SK-N-SH (cell line): ENCODE measurements around the gene PPP1R13L. TPM values are rescaled to one million over a fixed set of nuclear protein-coding genes. Genes with fewer than 3 reads are reported as not detected.
"Not testable (repeated sequence)": the region's sequence is repeated elsewhere in the genome, so short reads cannot be mapped to it uniquely, and the experiment has no call there.

Source experiments
- CTCF ChIA-PET: fragments of 300-600, 350-600 bp; formaldehyde crosslinking; extraction: SDS; loops from one replicate; lab custom pipeline; 2021; lab: Yijun Ruan, JAX
- POLR2A ChIA-PET: fragments of 350-600 bp; sonication (Branson Sonifier 250); formaldehyde crosslinking; extraction: SDS; loops from one replicate; lab custom pipeline; 2020; ENCODE audit warnings: antibody characterized with exemption, inconsistent platforms; lab: Yijun Ruan, JAX
- DNase-seq: peaks from one replicate; pipeline ENCODE4 v3.0.0; 2012
- H2AFZ ChIP-seq: fragments of 200-600 bp; sonication (generic); 2 replicates; pipeline ENCODE4 v1.8.1; 2016; ENCODE audit warnings: antibody characterized with exemption, mild to moderate bottlenecking, low read depth
- H3F3A ChIP-seq: fragments of 200-600 bp; sonication (generic); replicated peaks from 2 replicates; pipeline ENCODE3; 2016; ENCODE audit warnings: antibody characterized with exemption, mild to moderate bottlenecking; ENCODE audit not compliant: insufficient read depth
- H3K27ac ChIP-seq, 2 experiments: fragments of 200-500 bp in 1 of 2; fragments of 200-600 bp in 1 of 2; sonication (Bioruptor generic) in 1 of 2; sonication (generic), shearing (Covaris generic) in 1 of 2; 2 replicates each; pipeline versions ENCODE4 v1.5.1 to v1.6.1; 2014 to 2016; ENCODE audit warnings: low read depth in 2 of 2, inconsistent platforms in 1 of 2, low read length in 1 of 2, mild to moderate bottlenecking in 1 of 2, mixed read lengths in 1 of 2
- H3K27me3 ChIP-seq: fragments of 200-600 bp; sonication (generic), shearing (Covaris generic); 2 replicates; pipeline ENCODE4 v1.6.1; 2016; ENCODE audit warnings: mixed run types; ENCODE audit not compliant: insufficient read depth
- H3K36me3 ChIP-seq, 2 experiments: fragments of 200-500 bp in 1 of 2; fragments of 200-600 bp in 1 of 2; sonication (Bioruptor generic) in 1 of 2; sonication (generic) in 1 of 2; replicated peaks in 1 of 2; 2 replicates each; pipeline versions ENCODE3 to v1.5.1; 2014 to 2016; ENCODE audit warnings: low read length in 1 of 2, mild to moderate bottlenecking in 1 of 2; ENCODE audit not compliant: insufficient read depth in 2 of 2, control insufficient read depth in 1 of 2
- H3K4me1 ChIP-seq, 2 experiments: fragments of 200-500 bp in 1 of 2; fragments of 200-600 bp in 1 of 2; sonication (Bioruptor generic) in 1 of 2; sonication (generic), shearing (Covaris generic) in 1 of 2; 2 replicates each; pipeline versions ENCODE4 v1.5.1 to v1.6.1; 2014 to 2016; ENCODE audit warnings: low read depth in 1 of 2, low read length in 1 of 2, mixed run types in 1 of 2; ENCODE audit not compliant: insufficient read depth in 2 of 2, control insufficient read depth in 1 of 2
- H3K4me2 ChIP-seq: fragments of 200-600 bp; sonication (generic), shearing (Covaris generic); 2 replicates; pipeline ENCODE4 v1.6.1; 2017; ENCODE audit warnings: mixed run types
- H3K4me3 ChIP-seq, 2 experiments: fragments of 200-500 bp in 1 of 2; fragments of 200-600 bp in 1 of 2; sonication (Bioruptor generic) in 1 of 2; sonication (generic), shearing (Covaris generic) in 1 of 2; 2 replicates each; pipeline versions ENCODE4 v1.5.1 to v1.8.1; 2014 to 2016; ENCODE audit warnings: low read depth in 2 of 2, inconsistent platforms in 1 of 2, low read length in 1 of 2, mild to moderate bottlenecking in 1 of 2, mixed read lengths in 1 of 2, moderate library complexity in 1 of 2
- H3K79me2 ChIP-seq: fragments of 200-600 bp; sonication (generic); 2 replicates; pipeline ENCODE4 v1.8.1; 2017; ENCODE audit warnings: mild to moderate bottlenecking; ENCODE audit not compliant: insufficient read depth
- H3K9ac ChIP-seq: fragments of 200-600 bp; sonication (generic); 2 replicates; pipeline ENCODE4 v1.6.1; 2017; ENCODE audit warnings: mixed run types
- H3K9me2 ChIP-seq: fragments of 200-600 bp; sonication (generic); 2 replicates; pipeline ENCODE4 v1.6.1; 2017; ENCODE audit warnings: mixed run types
- H3K9me3 ChIP-seq: fragments of 200-600 bp; sonication (generic); 2 replicates; pipeline ENCODE4 v1.6.1; 2017; ENCODE audit warnings: mixed run types, mild to moderate bottlenecking, moderate library complexity
- H4K20me1 ChIP-seq: fragments of 200-600 bp; sonication (generic); 2 replicates; pipeline ENCODE4 v1.6.1; 2017; ENCODE audit warnings: mild to moderate bottlenecking, mixed run types; ENCODE audit not compliant: insufficient read depth
- CHD2 ChIP-seq: fragments of 150-350 bp; IDR thresholded peaks from 2 replicates; pipeline ENCODE4 v1.6.1; 2018; ENCODE audit warnings: low read length; ENCODE audit not compliant: partially characterized antibody
- EZH2phosphoT487 ChIP-seq: fragments of 200-600 bp; sonication (generic); IDR thresholded peaks from 2 replicates; pipeline ENCODE4 v1.6.1; 2017; ENCODE audit warnings: low read depth, mixed run types, mild to moderate bottlenecking, antibody characterized with exemption, moderate library complexity, borderline replicate concordance
- NRF1 ChIP-seq: IDR thresholded peaks from 2 replicates; pipeline ENCODE4 v1.6.1; 2012; ENCODE audit warnings: low read depth, mild to moderate bottlenecking, low read length
- POLR2AphosphoS5 ChIP-seq: IDR thresholded peaks from 2 replicates; pipeline ENCODE4 v1.6.1; 2012; ENCODE audit warnings: low read depth, low read length
- RAD21 ChIP-seq: IDR thresholded peaks from 2 replicates; pipeline ENCODE4 v1.6.1; 2012; ENCODE audit warnings: mild to moderate bottlenecking, low read length
- TEAD4 ChIP-seq: IDR thresholded peaks from 2 replicates; pipeline ENCODE4 v1.4.0; 2012; ENCODE audit warnings: mild to moderate bottlenecking, borderline replicate concordance; ENCODE audit not compliant: insufficient read depth
- WGBS: methylation state at CpG from one replicate; pipeline ENCODE4 v1.1.6; 2017; ENCODE audit warnings: low lambda C conversion rate; 5-methylcytosine and 5-hydroxymethylcytosine counted together
- polyA plus RNA-seq, 3 experiments: library from polyadenylated mRNA; depleted of rRNA; stranded (reverse); fragments of >200 nt; gene quantifications; 2 replicates each; pipeline ENCODE4 v1.2.3, GENCODE V29; 2012
- TF ChIP-seq, protein P1 (sequence below): IDR thresholded peaks from 2 replicates; pipeline ENCODE4 v1.6.1; 2012; ENCODE audit warnings: mild to moderate bottlenecking, low read depth, low read length, moderate library complexity
- TF ChIP-seq, protein P2 (sequence below): IDR thresholded peaks from 2 replicates; pipeline ENCODE4; 2012
- TF ChIP-seq, protein P3 (sequence below): fragments of 200-600 bp; sonication (generic); IDR thresholded peaks from 2 replicates; pipeline ENCODE4 v1.6.1; 2017; ENCODE audit warnings: antibody characterized with exemption, mild to moderate bottlenecking, moderate library complexity

The PPP1R13L gene
- polyA plus RNA-seq, 1 of the 3 experiments (the other 2 are of a cell fraction) = 18.0 TPM

DNA sequence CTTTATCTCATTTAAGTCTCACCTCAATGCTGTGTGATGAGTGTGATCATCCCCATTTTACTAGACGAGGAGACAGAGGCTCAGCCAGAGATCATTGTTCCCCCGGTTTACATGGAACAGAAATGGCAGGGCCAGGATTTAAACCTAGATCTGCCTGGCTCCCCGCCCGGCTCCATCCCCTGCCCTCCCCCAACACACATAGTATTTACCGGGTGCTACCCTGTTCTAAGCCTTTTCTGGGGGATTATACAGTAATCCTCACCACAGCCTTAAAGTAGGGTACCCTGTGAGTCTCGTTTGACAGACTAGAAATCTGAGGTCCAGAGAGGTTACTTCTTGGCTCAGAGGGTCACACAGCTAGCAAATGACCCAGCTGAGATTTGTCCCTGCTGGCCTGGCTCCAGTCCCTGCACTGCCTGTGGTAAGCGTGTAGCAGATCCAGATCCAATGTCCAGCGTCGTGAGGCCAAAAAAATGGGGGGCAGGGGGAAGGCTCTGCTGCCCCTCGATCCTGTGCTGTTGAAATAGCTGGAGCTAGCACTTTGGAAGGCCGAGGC lies 68.1 kb downstream of the PPP1R13L start (continued):
- TF ChIP-seq, protein P1, sequence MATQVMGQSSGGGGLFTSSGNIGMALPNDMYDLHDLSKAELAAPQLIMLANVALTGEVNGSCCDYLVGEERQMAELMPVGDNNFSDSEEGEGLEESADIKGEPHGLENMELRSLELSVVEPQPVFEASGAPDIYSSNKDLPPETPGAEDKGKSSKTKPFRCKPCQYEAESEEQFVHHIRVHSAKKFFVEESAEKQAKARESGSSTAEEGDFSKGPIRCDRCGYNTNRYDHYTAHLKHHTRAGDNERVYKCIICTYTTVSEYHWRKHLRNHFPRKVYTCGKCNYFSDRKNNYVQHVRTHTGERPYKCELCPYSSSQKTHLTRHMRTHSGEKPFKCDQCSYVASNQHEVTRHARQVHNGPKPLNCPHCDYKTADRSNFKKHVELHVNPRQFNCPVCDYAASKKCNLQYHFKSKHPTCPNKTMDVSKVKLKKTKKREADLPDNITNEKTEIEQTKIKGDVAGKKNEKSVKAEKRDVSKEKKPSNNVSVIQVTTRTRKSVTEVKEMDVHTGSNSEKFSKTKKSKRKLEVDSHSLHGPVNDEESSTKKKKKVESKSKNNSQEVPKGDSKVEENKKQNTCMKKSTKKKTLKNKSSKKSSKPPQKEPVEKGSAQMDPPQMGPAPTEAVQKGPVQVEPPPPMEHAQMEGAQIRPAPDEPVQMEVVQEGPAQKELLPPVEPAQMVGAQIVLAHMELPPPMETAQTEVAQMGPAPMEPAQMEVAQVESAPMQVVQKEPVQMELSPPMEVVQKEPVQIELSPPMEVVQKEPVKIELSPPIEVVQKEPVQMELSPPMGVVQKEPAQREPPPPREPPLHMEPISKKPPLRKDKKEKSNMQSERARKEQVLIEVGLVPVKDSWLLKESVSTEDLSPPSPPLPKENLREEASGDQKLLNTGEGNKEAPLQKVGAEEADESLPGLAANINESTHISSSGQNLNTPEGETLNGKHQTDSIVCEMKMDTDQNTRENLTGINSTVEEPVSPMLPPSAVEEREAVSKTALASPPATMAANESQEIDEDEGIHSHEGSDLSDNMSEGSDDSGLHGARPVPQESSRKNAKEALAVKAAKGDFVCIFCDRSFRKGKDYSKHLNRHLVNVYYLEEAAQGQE = no peak
- TF ChIP-seq TEAD4 (no peak), POLR2AphosphoS5 (no peak), NRF1 (no peak), RAD21 (no peak), CHD2 (no peak), EZH2phosphoT487 (no peak)
- TF ChIP-seq, protein P2, sequence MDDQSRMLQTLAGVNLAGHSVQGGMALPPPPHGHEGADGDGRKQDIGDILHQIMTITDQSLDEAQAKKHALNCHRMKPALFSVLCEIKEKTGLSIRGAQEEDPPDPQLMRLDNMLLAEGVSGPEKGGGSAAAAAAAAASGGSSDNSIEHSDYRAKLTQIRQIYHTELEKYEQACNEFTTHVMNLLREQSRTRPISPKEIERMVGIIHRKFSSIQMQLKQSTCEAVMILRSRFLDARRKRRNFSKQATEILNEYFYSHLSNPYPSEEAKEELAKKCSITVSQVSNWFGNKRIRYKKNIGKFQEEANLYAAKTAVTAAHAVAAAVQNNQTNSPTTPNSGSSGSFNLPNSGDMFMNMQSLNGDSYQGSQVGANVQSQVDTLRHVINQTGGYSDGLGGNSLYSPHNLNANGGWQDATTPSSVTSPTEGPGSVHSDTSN = no peak
- TF ChIP-seq, protein P3, sequence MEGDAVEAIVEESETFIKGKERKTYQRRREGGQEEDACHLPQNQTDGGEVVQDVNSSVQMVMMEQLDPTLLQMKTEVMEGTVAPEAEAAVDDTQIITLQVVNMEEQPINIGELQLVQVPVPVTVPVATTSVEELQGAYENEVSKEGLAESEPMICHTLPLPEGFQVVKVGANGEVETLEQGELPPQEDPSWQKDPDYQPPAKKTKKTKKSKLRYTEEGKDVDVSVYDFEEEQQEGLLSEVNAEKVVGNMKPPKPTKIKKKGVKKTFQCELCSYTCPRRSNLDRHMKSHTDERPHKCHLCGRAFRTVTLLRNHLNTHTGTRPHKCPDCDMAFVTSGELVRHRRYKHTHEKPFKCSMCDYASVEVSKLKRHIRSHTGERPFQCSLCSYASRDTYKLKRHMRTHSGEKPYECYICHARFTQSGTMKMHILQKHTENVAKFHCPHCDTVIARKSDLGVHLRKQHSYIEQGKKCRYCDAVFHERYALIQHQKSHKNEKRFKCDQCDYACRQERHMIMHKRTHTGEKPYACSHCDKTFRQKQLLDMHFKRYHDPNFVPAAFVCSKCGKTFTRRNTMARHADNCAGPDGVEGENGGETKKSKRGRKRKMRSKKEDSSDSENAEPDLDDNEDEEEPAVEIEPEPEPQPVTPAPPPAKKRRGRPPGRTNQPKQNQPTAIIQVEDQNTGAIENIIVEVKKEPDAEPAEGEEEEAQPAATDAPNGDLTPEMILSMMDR = no peak

DNA sequence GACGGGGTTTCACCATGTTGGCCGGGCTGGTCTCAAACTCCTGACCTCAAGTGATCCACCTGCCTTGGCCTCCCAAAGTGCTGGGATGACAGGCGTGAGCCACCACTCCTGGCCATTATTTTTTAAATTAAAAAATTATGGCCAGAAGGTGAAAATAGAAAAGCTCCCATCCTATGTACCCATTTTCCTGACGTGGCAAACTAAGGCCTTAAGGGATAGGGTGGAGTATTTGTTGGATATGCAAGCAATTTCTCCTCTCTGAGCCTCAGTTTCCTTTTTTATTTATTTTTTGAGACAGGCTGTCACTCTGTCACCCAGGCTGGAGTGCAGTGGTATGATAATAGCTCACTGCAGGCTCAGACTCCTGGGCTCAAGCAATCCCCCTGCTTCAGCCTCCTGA lies 70.0 kb downstream of the PPP1R13L start:
- H3K4me3 ChIP-seq, H3K36me3 ChIP-seq, POLR2A ChIA-PET, DNase-seq, H3K27me3 ChIP-seq, H3K27ac ChIP-seq, H3K4me2 ChIP-seq, H3K4me1 ChIP-seq, H4K20me1 ChIP-seq, H3K9me2 ChIP-seq, H3K79me2 ChIP-seq, H3K9ac ChIP-seq, H3K9me3 ChIP-seq, H2AFZ ChIP-seq: not testable (repeated sequence)
- CTCF ChIA-PET = interaction anchor here (0.9 to 1.5 kb wide), 2 partner anchors 34 to 135 kb away, joined by 3 to 4 read pairs; no protein-coding TSS in a partner anchor
- H3F3A ChIP-seq = peaks cover 11% of the 10 kb centered on the region
- 78% methylated on average over 4 of the region's 4 CpGs for WGBS
